MG63 (cell line): ENCODE measurements around the gene RETSAT. TPM values are rescaled to one million over a fixed set of nuclear protein-coding genes. Genes with fewer than 3 reads are reported as not detected.
"Not testable (repeated sequence)": the region's sequence is repeated elsewhere in the genome, so short reads cannot be mapped to it uniquely, and the experiment has no call there.

ENCODE experiments used
- DNase-seq: peaks from one replicate; pipeline ENCODE4 v3.0.0-alpha.2; 2020
- H3K27me3 ChIP-seq: fragments of 250-450 bp; sonication (Bioruptor Pico); 2 replicates; pipeline ENCODE4 v1.5.1; 2020; ENCODE audit warnings: mild to moderate bottlenecking, moderate library complexity
- H3K36me3 ChIP-seq: fragments of 250-450 bp; sonication (Bioruptor Pico); 2 replicates; pipeline ENCODE4 v1.5.1; 2020; ENCODE audit warnings: mild to moderate bottlenecking, moderate library complexity
- H3K4me3 ChIP-seq: fragments of 250-450 bp; sonication (Bioruptor Pico); 2 replicates; pipeline ENCODE4 v1.5.1; 2020; ENCODE audit warnings: mild to moderate bottlenecking, moderate library complexity
- H3K9me3 ChIP-seq: fragments of 250-450 bp; sonication (Bioruptor Pico); 2 replicates; pipeline ENCODE4 v1.5.1; 2020; ENCODE audit warnings: mild to moderate bottlenecking, moderate library complexity
- total RNA-seq: library from RNA; depleted of rRNA; stranded (reverse); fragments of >200 nt; shearing (Covaris generic); gene quantifications from 2 replicates; pipeline ENCODE4 v1.2.3, GENCODE V29; 2014; ENCODE audit warnings: low replicate concordance

Gene RETSAT
- total RNA-seq, 1 experiment from 2014 or later: 40.1 TPM

GRCh38 chr2:85388878-85389538 is 34.7 kb upstream of the RETSAT start:
- Histone ChIP-seq H3K4me3 (no peak overlapping the region), H3K36me3 (peaks cover 51% of the 10 kb centered on the region), H3K27me3 (no peaks in the 10 kb centered on the region), H3K9me3 (no peaks in the 10 kb centered on the region)
- no peak for DNase-seq

GRCh38 chr2:85387754-85388153 is 33.4 kb upstream of the RETSAT start:
- no peak for DNase-seq
- H3K4me3 ChIP-seq: no peak overlapping the region
- H3K27me3 ChIP-seq: no peaks in the 10 kb centered on the region
- peaks cover 42% of the 10 kb centered on the region for H3K36me3 ChIP-seq
- no peaks in the 10 kb centered on the region for H3K9me3 ChIP-seq

GRCh38 chr2:85385746-85386145 is 31.4 kb upstream of the RETSAT start:
- DNase-seq: no peak
- H3K36me3 ChIP-seq: peaks cover 25% of the 10 kb centered on the region
- no peaks in the 10 kb centered on the region for H3K27me3 ChIP-seq
- no peaks in the 10 kb centered on the region for H3K9me3 ChIP-seq
- H3K4me3 ChIP-seq: no peak overlapping the region

GRCh38 chr2:85383850-85384249 is 29.5 kb upstream of the RETSAT start:
- DNase-seq: no peak
- H3K9me3 ChIP-seq: no peaks in the 10 kb centered on the region
- peaks cover 18% of the 10 kb centered on the region for H3K36me3 ChIP-seq
- no peak overlapping the region for H3K4me3 ChIP-seq
- H3K27me3 ChIP-seq: no peaks in the 10 kb centered on the region

GRCh38 chr2:85383151-85383550 is 28.8 kb upstream of the RETSAT start:
- not testable (repeated sequence) for DNase-seq, H3K4me3 ChIP-seq, H3K9me3 ChIP-seq, H3K27me3 ChIP-seq
- peaks cover 15% of the 10 kb centered on the region for H3K36me3 ChIP-seq

- Histone ChIP-seq H3K36me3 (peaks cover 12% of the 10 kb centered on the region), H3K4me3 (no peak overlapping the region), H3K27me3 (no peaks in the 10 kb centered on the region), H3K9me3 (no peaks in the 10 kb centered on the region)
- DNase-seq: no peak
Measured at GRCh38 chr2:85380048-85380447, 25.7 kb upstream of the RETSAT start.

GRCh38 chr2:85378257-85378656 is 23.9 kb upstream of the RETSAT start:
- H3K27me3 ChIP-seq: no peaks in the 10 kb centered on the region
- no peak for DNase-seq
- H3K36me3 ChIP-seq: peaks cover 10% of the 10 kb centered on the region
- no peaks in the 10 kb centered on the region for H3K9me3 ChIP-seq
- no peak overlapping the region for H3K4me3 ChIP-seq

GRCh38 chr2:85377083-85377482 is 22.8 kb upstream of the RETSAT start:
- no peak overlapping the region for H3K4me3 ChIP-seq
- H3K27me3 ChIP-seq: no peaks in the 10 kb centered on the region
- no peak for DNase-seq
- peaks cover 13% of the 10 kb centered on the region for H3K36me3 ChIP-seq
- H3K9me3 ChIP-seq: no peaks in the 10 kb centered on the region

- no peak for DNase-seq
- no peaks in the 10 kb centered on the region for H3K27me3 ChIP-seq
- H3K9me3 ChIP-seq: no peaks in the 10 kb centered on the region
- peaks cover 13% of the 10 kb centered on the region for H3K36me3 ChIP-seq
- H3K4me3 ChIP-seq: no peak overlapping the region
Measured at GRCh38 chr2:85376291-85377065, 22.1 kb upstream of the RETSAT start.

GRCh38 chr2:85371045-85371444 is 16.7 kb upstream of the RETSAT start:
- Histone ChIP-seq H3K27me3 (no peaks in the 10 kb centered on the region), H3K36me3 (peaks cover 10% of the 10 kb centered on the region), H3K9me3 (no peaks in the 10 kb centered on the region), H3K4me3 (no peak overlapping the region)
- DNase-seq: no peak

- Histone ChIP-seq H3K9me3 (no peaks in the 10 kb centered on the region), H3K27me3 (no peaks in the 10 kb centered on the region), H3K4me3 (no peak overlapping the region), H3K36me3 (peaks cover 10% of the 10 kb centered on the region)
- peak; percentile 72 for DNase-seq
Measured at GRCh38 chr2:85369500-85369899, 15.2 kb upstream of the RETSAT start.

GRCh38 chr2:85368921-85369320 is 14.6 kb upstream of the RETSAT start:
- Histone ChIP-seq H3K4me3 (no peak overlapping the region), H3K36me3 (peaks cover 10% of the 10 kb centered on the region), H3K27me3 (no peaks in the 10 kb centered on the region), H3K9me3 (no peaks in the 10 kb centered on the region)
- no peak for DNase-seq

- no peak for DNase-seq
- H3K36me3 ChIP-seq: peaks cover 18% of the 10 kb centered on the region
- H3K27me3 ChIP-seq: no peaks in the 10 kb centered on the region
- H3K4me3 ChIP-seq: no peak overlapping the region
- H3K9me3 ChIP-seq: no peaks in the 10 kb centered on the region
Measured at GRCh38 chr2:85367180-85367579, 12.9 kb upstream of the RETSAT start.

GRCh38 chr2:85362653-85363387 is 8.5 kb upstream of the RETSAT start:
- DNase-seq, H3K9me3 ChIP-seq, H3K4me3 ChIP-seq, H3K27me3 ChIP-seq: not testable (repeated sequence)
- H3K36me3 ChIP-seq: peaks cover 20% of the 10 kb centered on the region

GRCh38 chr2:85357736-85358135 is 3.4 kb upstream of the RETSAT start:
- Histone ChIP-seq H3K4me3 (no peak overlapping the region), H3K36me3 (peaks cover 37% of the 10 kb centered on the region), H3K9me3 (no peaks in the 10 kb centered on the region), H3K27me3 (no peaks in the 10 kb centered on the region)
- DNase-seq: no peak

- no peaks in the 10 kb centered on the region for H3K9me3 ChIP-seq
- H3K27me3 ChIP-seq: no peaks in the 10 kb centered on the region
- H3K36me3 ChIP-seq: peaks cover 38% of the 10 kb centered on the region
- no peak for DNase-seq
- H3K4me3 ChIP-seq: no peak overlapping the region
Measured at GRCh38 chr2:85356186-85356585, 1.9 kb upstream of the RETSAT start.

- H3K27me3 ChIP-seq: no peaks in the 10 kb centered on the region
- peak overlapping the region; percentile 90 for H3K4me3 ChIP-seq
- DNase-seq: no peak
- peaks cover 43% of the 10 kb centered on the region for H3K36me3 ChIP-seq
- H3K9me3 ChIP-seq: no peaks in the 10 kb centered on the region
Measured at GRCh38 chr2:85355521-85355920, 1.2 kb upstream of the RETSAT start.
